HEK293 (cell line): Measurements from ENCODE around the gene MPPED1.
A peak's percentile ranks its signal among the peaks of the same experiment; 100 is the strongest.

ENCODE experiments used
- CTCF ChIA-PET: fragments of 350-600 bp; formaldehyde crosslinking; extraction: SDS; loops from one replicate; lab custom pipeline; 2021; ENCODE audit warnings: antibody characterized with exemption; lab: Yijun Ruan, JAX
- POLR2A ChIA-PET: fragments of 300-600 bp; formaldehyde crosslinking; extraction: SDS; loops from one replicate; lab custom pipeline; 2020; ENCODE audit warnings: antibody characterized with exemption, inconsistent platforms; lab: Yijun Ruan, JAX
- H3K27ac ChIP-seq: fragments of 200-500 bp; sonication (Bioruptor generic); 2 replicates; pipeline ENCODE4 v1.5.1; 2014; ENCODE audit warnings: low read depth, low read length, control low read depth, inconsistent platforms; ENCODE audit errors: extremely low read depth
- H3K36me3 ChIP-seq, 2 experiments: fragments of 200-500 bp in 1 of 2; sonication (Bioruptor generic) in 1 of 2; 1 replicate in 1 of 2; 2 replicates in 1 of 2; pipeline ENCODE4 v1.5.1; 2014 to 2017; ENCODE audit warnings: inconsistent platforms in 2 of 2, low read length in 2 of 2; ENCODE audit not compliant: control insufficient read depth in 2 of 2, insufficient read depth in 1 of 2
- H3K4me1 ChIP-seq: fragments of 200-500 bp; sonication (Bioruptor generic); 2 replicates; pipeline ENCODE4 v1.5.1; 2014; ENCODE audit warnings: mild to moderate bottlenecking, low read length, inconsistent platforms; ENCODE audit not compliant: control insufficient read depth, insufficient read depth
- H3K4me3 ChIP-seq: 2 replicates; pipeline ENCODE4 v1.5.1; 2011; ENCODE audit warnings: low read depth, mild to moderate bottlenecking, control low read depth, low read length, moderate library complexity
- H3K9me3 ChIP-seq: fragments of 200-500 bp; sonication (Bioruptor generic); 2 replicates; pipeline ENCODE4 v1.5.1; 2014; ENCODE audit warnings: low read depth, low read length, inconsistent platforms; ENCODE audit not compliant: control insufficient read depth, insufficient read depth
- ELK4 ChIP-seq: IDR thresholded peaks from 2 replicates; pipeline ENCODE4 v1.6.1; 2011; ENCODE audit warnings: mild to moderate bottlenecking, low read depth, low read length, borderline replicate concordance
- GLIS2 ChIP-seq: fragments of 450-650 bp; formaldehyde crosslinking; IDR thresholded peaks from 2 replicates; pipeline ENCODE4 v1.5.1; 2016; ENCODE audit warnings: missing biosample characterization, missing genetic modification characterization
- KLF1 ChIP-seq: fragments of 450-650 bp; formaldehyde crosslinking; IDR thresholded peaks from 2 replicates; pipeline ENCODE4 v1.5.1; 2016; ENCODE audit warnings: missing biosample characterization, missing genetic modification characterization
- PATZ1 ChIP-seq: fragments of 450-650 bp; formaldehyde crosslinking; IDR thresholded peaks from 2 replicates; pipeline ENCODE4 v1.5.1; 2016; ENCODE audit warnings: missing biosample characterization, missing genetic modification characterization
- ZBTB49 ChIP-seq: fragments of 450-650 bp; formaldehyde crosslinking; IDR thresholded peaks from 2 replicates; pipeline ENCODE4 v1.5.1; 2016; ENCODE audit warnings: missing biosample characterization, missing genetic modification characterization, low read depth
- ZBTB8A ChIP-seq: fragments of 450-650 bp; formaldehyde crosslinking; IDR thresholded peaks from 2 replicates; pipeline ENCODE4 v1.5.1; 2016; ENCODE audit warnings: missing biosample characterization, missing genetic modification characterization
- ZNF23 ChIP-seq: fragments of 450-650 bp; formaldehyde crosslinking; IDR thresholded peaks from 2 replicates; pipeline ENCODE4 v1.5.1; 2016; ENCODE audit warnings: missing biosample characterization, missing genetic modification characterization, borderline replicate concordance
- ZNF529 ChIP-seq: fragments of 450-650 bp; formaldehyde crosslinking; IDR thresholded peaks from 2 replicates; pipeline ENCODE4 v1.5.1; 2017; ENCODE audit warnings: missing genetic modification characterization, missing biosample characterization; ENCODE audit not compliant: insufficient replicate concordance
- ZNF747 ChIP-seq: fragments of 450-650 bp; formaldehyde crosslinking; IDR thresholded peaks from 2 replicates; pipeline ENCODE4 v1.5.1; 2016; ENCODE audit warnings: missing biosample characterization, missing genetic modification characterization
- TF ChIP-seq, protein P1 (sequence below): fragments of 450-650 bp; formaldehyde crosslinking; IDR thresholded peaks from 2 replicates; pipeline ENCODE4 v1.5.1; 2016; ENCODE audit warnings: missing biosample characterization, missing genetic modification characterization
- TF ChIP-seq, protein P2 (sequence below): fragments of 450-650 bp; formaldehyde crosslinking; IDR thresholded peaks from 2 replicates; pipeline ENCODE4 v1.5.1; 2017; ENCODE audit warnings: missing biosample characterization, missing genetic modification characterization

The MPPED1 gene

GRCh38 chr22:43531651-43532050 is 119.8 kb downstream of the MPPED1 start:
- Histone ChIP-seq H3K4me1 (no peaks in the 10 kb centered on the region), H3K27ac (no peak overlapping the region), H3K9me3 (no peaks in the 10 kb centered on the region), H3K36me3 (no peaks in the 10 kb centered on the region), H3K4me3 (no peak overlapping the region)
- ChIA-PET CTCF (no interaction called here), POLR2A (no interaction called here)
- TF ChIP-seq ZBTB8A (tag by site-specific recombination) (no peak), GLIS2 (tag by site-specific recombination) (no peak), PATZ1 (tag by site-specific recombination) (no peak)
- TF ChIP-seq, protein P1, sequence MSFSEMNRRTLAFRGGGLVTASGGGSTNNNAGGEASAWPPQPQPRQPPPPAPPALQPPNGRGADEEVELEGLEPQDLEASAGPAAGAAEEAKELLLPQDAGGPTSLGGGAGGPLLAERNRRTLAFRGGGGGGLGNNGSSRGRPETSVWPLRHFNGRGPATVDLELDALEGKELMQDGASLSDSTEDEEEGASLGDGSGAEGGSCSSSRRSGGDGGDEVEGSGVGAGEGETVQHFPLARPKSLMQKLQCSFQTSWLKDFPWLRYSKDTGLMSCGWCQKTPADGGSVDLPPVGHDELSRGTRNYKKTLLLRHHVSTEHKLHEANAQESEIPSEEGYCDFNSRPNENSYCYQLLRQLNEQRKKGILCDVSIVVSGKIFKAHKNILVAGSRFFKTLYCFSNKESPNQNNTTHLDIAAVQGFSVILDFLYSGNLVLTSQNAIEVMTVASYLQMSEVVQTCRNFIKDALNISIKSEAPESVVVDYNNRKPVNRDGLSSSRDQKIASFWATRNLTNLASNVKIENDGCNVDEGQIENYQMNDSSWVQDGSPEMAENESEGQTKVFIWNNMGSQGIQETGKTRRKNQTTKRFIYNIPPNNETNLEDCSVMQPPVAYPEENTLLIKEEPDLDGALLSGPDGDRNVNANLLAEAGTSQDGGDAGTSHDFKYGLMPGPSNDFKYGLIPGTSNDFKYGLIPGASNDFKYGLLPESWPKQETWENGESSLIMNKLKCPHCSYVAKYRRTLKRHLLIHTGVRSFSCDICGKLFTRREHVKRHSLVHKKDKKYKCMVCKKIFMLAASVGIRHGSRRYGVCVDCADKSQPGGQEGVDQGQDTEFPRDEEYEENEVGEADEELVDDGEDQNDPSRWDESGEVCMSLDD (tag by site-specific recombination) = no peak
- TF ChIP-seq, protein P2, sequence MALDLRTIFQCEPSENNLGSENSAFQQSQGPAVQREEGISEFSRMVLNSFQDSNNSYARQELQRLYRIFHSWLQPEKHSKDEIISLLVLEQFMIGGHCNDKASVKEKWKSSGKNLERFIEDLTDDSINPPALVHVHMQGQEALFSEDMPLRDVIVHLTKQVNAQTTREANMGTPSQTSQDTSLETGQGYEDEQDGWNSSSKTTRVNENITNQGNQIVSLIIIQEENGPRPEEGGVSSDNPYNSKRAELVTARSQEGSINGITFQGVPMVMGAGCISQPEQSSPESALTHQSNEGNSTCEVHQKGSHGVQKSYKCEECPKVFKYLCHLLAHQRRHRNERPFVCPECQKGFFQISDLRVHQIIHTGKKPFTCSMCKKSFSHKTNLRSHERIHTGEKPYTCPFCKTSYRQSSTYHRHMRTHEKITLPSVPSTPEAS (tag by site-specific recombination) = no peak

GRCh38 chr22:43532301-43533155 is 120.7 kb downstream of the MPPED1 start:
- POLR2A ChIA-PET = interaction anchor here (0.5 kb wide), 1 partner anchor 12 kb away, joined by 3 read pairs; no protein-coding TSS in a partner anchor
- H3K9me3 ChIP-seq = no peaks in the 10 kb centered on the region
- TF ChIP-seq ZNF23 (tag by site-specific recombination) = no peak
- TF ChIP-seq ZNF747 (tag by site-specific recombination) = no peak
- TF ChIP-seq GLIS2 (tag by site-specific recombination) = no peak
- TF ChIP-seq KLF1 (tag by site-specific recombination) = peak; percentile 65
- TF ChIP-seq ELK4 = no peak
- no peak for TF ChIP-seq ZBTB49
- TF ChIP-seq ZNF529 (tag by site-specific recombination) = no peak
- H3K27ac ChIP-seq = no peak overlapping the region
- no peaks in the 10 kb centered on the region for H3K4me1 ChIP-seq
- CTCF ChIA-PET = interaction anchor here (0.5 kb wide), 1 partner anchor 11 kb away, joined by 3 read pairs; no protein-coding TSS in a partner anchor
- no peaks in the 10 kb centered on the region for H3K36me3 ChIP-seq
- no peak overlapping the region for H3K4me3 ChIP-seq
